Measurements from ENCODE around the gene PAGE1. TPM values are rescaled to one million over a fixed set of nuclear protein-coding genes. Genes with fewer than 3 reads are reported as not detected.

Gene PAGE1
- total RNA-seq, 2 experiments from 2014 or later = not detected

DNA sequence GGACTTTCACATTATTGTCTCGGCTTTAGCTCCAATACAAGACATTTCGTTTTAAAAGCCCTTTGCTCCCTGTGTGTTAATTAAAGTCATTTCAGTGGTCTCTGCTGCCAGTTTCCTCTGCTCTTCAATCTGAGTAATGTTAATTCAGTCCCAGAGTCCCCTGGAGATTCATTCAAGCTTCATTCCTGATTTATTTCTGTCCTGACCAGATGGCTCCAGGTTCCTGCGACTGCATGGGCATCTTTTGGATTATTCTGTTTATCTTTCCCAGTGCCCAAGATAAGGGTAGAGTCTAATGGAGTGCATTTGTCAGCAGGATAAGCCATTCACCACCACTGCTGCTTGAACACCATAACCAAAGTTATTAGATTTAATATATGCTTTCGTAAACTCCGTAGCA, 6.1 kb upstream of the PAGE1 start:
- POLR2A ChIA-PET = no interaction called here
- H3K4me1 Mint-ChIP-seq (ENCODE audit: low read depth) = no peaks in the 10 kb centered on the region
- Histone ChIP-seq H3K27ac (ENCODE audit: low read depth in 1 of 2, low read length in 2 of 2) (no peak overlapping the region), H3K36me3 (ENCODE audit: insufficient read depth, low read length) (no peaks in the 10 kb centered on the region), H3K27me3 (ENCODE audit: control insufficient read depth in 1 of 2, insufficient read depth in 2 of 2, low read length in 2 of 2) (no peaks in the 10 kb centered on the region), H3K4me3 (ENCODE audit: low read length) (no peak overlapping the region), H3K9me3 (ENCODE audit: control insufficient read depth in 1 of 2, insufficient read depth in 1 of 2, low read length in 2 of 2) (no peaks in the 10 kb centered on the region), H3K4me1 (ENCODE audit: insufficient read depth, low read length) (no peaks in the 10 kb centered on the region)
- H3K9me3 Mint-ChIP-seq = no peaks in the 10 kb centered on the region
- H3K27ac Mint-ChIP-seq = no peak overlapping the region
- TF ChIP-seq, protein P1, sequence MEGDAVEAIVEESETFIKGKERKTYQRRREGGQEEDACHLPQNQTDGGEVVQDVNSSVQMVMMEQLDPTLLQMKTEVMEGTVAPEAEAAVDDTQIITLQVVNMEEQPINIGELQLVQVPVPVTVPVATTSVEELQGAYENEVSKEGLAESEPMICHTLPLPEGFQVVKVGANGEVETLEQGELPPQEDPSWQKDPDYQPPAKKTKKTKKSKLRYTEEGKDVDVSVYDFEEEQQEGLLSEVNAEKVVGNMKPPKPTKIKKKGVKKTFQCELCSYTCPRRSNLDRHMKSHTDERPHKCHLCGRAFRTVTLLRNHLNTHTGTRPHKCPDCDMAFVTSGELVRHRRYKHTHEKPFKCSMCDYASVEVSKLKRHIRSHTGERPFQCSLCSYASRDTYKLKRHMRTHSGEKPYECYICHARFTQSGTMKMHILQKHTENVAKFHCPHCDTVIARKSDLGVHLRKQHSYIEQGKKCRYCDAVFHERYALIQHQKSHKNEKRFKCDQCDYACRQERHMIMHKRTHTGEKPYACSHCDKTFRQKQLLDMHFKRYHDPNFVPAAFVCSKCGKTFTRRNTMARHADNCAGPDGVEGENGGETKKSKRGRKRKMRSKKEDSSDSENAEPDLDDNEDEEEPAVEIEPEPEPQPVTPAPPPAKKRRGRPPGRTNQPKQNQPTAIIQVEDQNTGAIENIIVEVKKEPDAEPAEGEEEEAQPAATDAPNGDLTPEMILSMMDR (IDR thresholded peaks at IDR 0.05) = no peak
- H3K4me3 Mint-ChIP-seq = no peak overlapping the region
- DNase-seq (no peak), ATAC-seq (ENCODE audit: poor library complexity) (no peak)
- intact Hi-C loops (cut with DNase I, micrococcal nuclease) = no loop called here
- CTCF ChIA-PET = no interaction called here
- H3K27me3 Mint-ChIP-seq = peaks cover 8% of the 10 kb centered on the region
- H3K36me3 Mint-ChIP-seq (ENCODE audit: low read depth) = no peaks in the 10 kb centered on the region

DNA sequence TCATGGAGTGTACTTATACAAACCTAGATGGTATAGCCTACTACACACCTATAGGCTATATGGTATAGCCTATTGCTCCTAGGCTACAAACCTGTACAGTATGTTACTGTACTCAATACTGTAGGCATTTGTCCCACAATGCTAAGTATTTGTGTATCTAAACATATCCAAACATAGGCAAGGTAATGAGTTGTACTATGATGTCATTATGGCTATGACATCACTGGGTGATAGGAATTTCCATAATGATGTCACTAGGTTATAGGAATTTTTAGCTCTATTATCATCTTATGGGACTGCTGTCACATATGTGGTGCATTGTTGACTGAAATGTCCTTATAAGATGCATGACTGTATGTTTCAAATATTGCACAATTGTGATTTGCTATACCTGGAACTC, 5.5 kb upstream of the PAGE1 start:
- Mint-ChIP-seq H3K4me3 (no peak overlapping the region), H3K4me1 (ENCODE audit: low read depth) (no peaks in the 10 kb centered on the region), H3K9me3 (no peaks in the 10 kb centered on the region), H3K27ac (no peak overlapping the region), H3K27me3 (peaks cover 8% of the 10 kb centered on the region), H3K36me3 (ENCODE audit: low read depth) (no peaks in the 10 kb centered on the region)
- Histone ChIP-seq H3K4me3 (ENCODE audit: low read length) (no peak overlapping the region), H3K9me3 (ENCODE audit: control insufficient read depth in 1 of 2, insufficient read depth in 1 of 2, low read length in 2 of 2) (no peaks in the 10 kb centered on the region), H3K4me1 (ENCODE audit: insufficient read depth, low read length) (no peaks in the 10 kb centered on the region), H3K36me3 (ENCODE audit: insufficient read depth, low read length) (no peaks in the 10 kb centered on the region), H3K27me3 (ENCODE audit: control insufficient read depth in 1 of 2, insufficient read depth in 2 of 2, low read length in 2 of 2) (no peaks in the 10 kb centered on the region), H3K27ac (ENCODE audit: low read depth in 1 of 2, low read length in 2 of 2) (no peak overlapping the region)
- ATAC-seq (ENCODE audit: poor library complexity) = no peak
- DNase-seq = no peak
- TF ChIP-seq, protein P1 (IDR thresholded peaks at IDR 0.05) = no peak
- POLR2A ChIA-PET = no interaction called here
- intact Hi-C loops (cut with DNase I, micrococcal nuclease) = no loop called here
- CTCF ChIA-PET = no interaction called here

DNA sequence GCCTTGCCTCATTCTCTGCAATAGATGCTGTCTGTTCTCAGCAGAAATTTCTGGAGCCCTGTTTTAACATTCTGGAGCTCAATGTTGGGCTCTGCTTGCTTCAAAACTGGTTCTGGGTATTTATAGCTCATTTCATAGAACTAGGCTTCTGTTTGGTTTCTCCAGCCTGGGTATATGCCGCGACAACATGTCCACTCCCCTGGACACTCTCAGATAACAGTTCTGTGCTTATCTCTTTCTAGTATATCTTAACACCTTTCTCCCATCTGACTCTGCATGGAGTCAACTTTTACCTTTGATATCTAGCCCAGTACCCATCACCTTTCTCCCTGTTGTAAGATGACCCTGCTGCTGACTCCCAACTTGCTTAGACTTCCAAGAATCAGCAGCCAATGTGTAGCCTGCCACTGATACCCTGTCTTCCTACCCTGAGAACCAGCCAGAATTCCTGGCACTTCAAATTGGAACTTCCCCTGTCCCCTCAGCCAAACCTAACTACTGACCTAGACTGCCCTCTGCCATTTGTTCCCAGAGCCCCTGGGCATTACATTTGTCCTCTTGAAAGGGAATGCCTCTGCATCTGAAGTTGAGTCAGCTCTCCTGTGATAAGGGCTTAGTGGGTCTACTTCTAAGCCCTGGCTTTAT, 20.6 kb downstream of the PAGE1 start:
- ATAC-seq (ENCODE audit: poor library complexity) (no peak), DNase-seq (no peak)
- CTCF ChIA-PET = no interaction called here
- H3K27ac Mint-ChIP-seq = no peak overlapping the region
- intact Hi-C loops (cut with DNase I, micrococcal nuclease) = no loop called here
- H3K4me1 ChIP-seq (ENCODE audit: insufficient read depth, low read length) = no peaks in the 10 kb centered on the region
- H3K4me3 Mint-ChIP-seq = no peak overlapping the region
- H3K36me3 Mint-ChIP-seq (ENCODE audit: low read depth) = no peaks in the 10 kb centered on the region
- H3K27ac ChIP-seq (ENCODE audit: low read depth in 1 of 2, low read length in 2 of 2) = no peak overlapping the region
- no peak overlapping the region for H3K4me3 ChIP-seq (ENCODE audit: low read length)
- no peaks in the 10 kb centered on the region for H3K4me1 Mint-ChIP-seq (ENCODE audit: low read depth)
- no peaks in the 10 kb centered on the region for H3K9me3 ChIP-seq (ENCODE audit: control insufficient read depth in 1 of 2, insufficient read depth in 1 of 2, low read length in 2 of 2)
- no peaks in the 10 kb centered on the region for H3K27me3 ChIP-seq (ENCODE audit: control insufficient read depth in 1 of 2, insufficient read depth in 2 of 2, low read length in 2 of 2)
- H3K9me3 Mint-ChIP-seq = no peaks in the 10 kb centered on the region
- POLR2A ChIA-PET = no interaction called here
- TF ChIP-seq, protein P1 (IDR thresholded peaks at IDR 0.05) = no peak
- no peaks in the 10 kb centered on the region for H3K36me3 ChIP-seq (ENCODE audit: insufficient read depth, low read length)
- H3K27me3 Mint-ChIP-seq = peaks cover 4% of the 10 kb centered on the region

Data from CD4-positive, alpha-beta T cell (primary cell).